CD4-positive, alpha-beta T cell treated with Interleukin-4 for 4 hours (primary cell): Measurements from ENCODE around the gene RANBP9.

ENCODE experiments used
- DNase-seq: peaks from one replicate; pipeline ENCODE4 v3.0.0-alpha.2; 2020

RANBP9 gene

GRCh38 chr6:13677878-13678254 is 33.8 kb downstream of the RANBP9 start:
- no peak for DNase-seq

- no peak for DNase-seq
Measured at GRCh38 chr6:13676551-13677156, 35.0 kb downstream of the RANBP9 start.

GRCh38 chr6:13674533-13675190 is 37.0 kb downstream of the RANBP9 start:
- DNase-seq, result no peak

DNA sequence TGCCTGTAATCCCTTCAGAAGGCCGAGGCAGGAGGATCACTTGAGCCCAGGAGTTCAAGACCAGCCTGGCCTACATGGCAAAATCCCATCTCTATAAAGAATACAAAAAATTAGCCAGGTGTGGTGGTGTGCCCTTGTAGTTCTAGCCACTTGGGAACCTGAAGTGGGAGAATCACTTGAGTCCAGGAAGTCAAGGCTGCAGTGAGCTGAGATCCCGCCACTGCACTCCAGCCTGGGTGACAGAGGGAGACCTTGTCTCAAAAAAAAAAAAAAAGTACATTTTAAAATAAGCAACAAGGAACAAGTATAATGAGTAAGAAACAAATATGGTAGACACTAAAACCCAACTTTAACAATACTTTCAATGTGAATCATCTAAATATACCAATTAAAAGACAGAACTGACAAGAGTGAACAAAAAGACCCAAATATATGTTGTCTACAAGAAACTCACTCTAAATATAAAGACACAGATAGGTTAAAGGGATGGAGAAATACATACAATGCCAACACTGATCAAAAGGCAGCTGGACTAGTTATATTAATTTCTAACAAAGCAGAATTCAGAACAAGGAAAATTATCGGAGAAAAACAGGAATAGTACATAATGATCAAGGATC is 37.7 kb downstream of the RANBP9 start:
- DNase-seq, result no peak

DNA sequence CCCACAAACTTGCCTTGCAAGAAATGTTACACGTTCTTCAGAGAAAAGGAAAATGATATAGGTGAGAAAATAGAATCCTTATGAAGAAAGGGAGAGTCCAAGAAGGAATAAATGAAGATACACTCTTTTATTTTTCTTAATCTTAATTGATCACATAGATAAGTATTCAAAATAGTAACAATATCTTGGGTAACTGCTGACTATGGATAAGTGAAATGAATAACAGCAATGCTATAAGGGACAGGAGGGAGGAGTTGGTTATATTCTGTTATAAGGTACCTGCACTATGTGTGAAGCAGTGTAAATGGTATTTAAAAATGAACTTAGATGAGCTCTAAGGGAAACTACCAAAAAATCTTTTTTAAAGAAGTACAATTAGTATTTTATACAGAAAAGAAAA is 38.3 kb downstream of the RANBP9 start:
- no peak for DNase-seq

- no peak for DNase-seq
Measured at GRCh38 chr6:13672904-13673303, 38.7 kb downstream of the RANBP9 start.

DNA sequence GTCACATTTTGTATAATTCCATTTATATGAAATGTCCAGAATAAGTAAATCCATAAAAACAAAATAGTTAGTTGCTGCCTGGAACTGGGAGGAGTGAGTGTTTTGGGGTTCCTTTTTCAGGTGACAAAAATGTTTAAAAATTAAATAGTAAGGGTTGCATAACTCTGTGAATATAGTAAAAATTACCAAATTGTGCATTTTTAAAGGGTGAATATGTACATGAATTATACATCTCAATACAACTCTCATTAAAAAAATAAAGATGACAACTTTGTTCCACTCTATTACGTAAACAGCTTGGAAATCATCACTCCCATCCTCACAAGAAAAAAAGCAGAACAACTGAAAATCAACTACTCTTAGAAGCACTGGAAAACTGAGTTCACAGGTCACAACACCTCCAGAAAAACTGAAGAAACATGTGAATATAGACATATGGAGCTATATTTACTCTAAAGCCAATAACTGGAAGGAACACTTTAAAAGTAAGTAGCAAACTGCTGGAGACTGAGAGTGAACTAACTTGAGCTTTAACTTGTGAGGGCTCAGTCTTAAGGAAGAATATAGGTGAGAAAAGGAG is 40.0 kb downstream of the RANBP9 start:
- no peak for DNase-seq

- no peak for DNase-seq
Measured at GRCh38 chr6:13669476-13669875, 42.2 kb downstream of the RANBP9 start.

- peak; percentile 54 for DNase-seq
Measured at GRCh38 chr6:13668291-13668928, 43.2 kb downstream of the RANBP9 start.

DNA sequence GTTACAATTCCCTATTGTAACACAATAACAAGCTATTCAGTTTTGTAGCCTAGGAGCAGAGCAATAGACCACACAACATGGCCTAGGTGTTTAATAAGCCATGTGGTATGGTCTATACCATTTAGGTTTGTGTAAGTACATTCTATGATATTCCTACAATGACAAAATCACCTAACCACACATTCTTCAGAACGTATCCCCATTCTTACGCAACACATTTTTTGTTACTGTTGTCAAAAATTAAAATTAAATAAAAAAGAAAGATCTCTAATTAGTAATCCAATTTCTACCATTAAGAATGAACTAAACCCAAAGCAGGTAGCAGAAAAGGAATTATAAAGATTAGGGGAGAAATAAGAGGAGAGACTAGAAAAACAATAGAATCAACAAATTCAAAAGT is 44.0 kb downstream of the RANBP9 start:
- no peak for DNase-seq

- DNase-seq, result peak; percentile 77
Measured at GRCh38 chr6:13666194-13667105, 45.2 kb downstream of the RANBP9 start.

GRCh38 chr6:13664703-13665352 is 46.8 kb downstream of the RANBP9 start:
- no peak for DNase-seq

- DNase-seq, result no peak
Measured at GRCh38 chr6:13663986-13664385, 47.6 kb downstream of the RANBP9 start.

DNA sequence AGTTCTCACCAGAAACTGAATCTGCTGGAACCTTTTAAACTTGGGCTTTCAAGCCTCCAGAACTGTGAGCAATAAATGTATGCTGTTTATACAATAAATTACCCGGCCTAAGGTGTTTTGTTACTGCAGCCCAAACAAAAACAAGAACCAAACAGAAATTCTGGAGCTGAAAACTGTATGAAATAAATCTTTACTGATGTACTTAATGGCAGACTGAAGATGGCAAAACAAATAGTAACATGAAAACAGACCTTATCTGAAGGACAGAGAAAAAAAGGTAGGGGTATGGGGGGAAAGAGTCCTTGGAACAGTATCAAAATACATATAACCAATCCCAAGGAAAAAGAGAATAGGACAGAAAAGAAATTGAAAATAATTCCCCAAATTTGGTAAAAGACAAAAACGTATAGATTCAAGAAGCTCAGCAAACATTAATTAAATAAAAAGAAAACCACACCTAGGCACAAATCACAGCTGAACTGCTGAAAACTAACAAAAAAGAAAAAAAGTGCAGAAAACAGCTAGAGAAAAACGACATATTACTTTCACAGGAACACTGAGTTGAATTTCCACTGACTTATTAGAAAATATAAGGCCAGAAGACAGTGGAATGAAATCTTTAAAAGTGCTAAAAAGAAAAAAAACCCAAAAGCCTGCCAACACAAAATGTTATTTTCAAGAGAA is 48.8 kb downstream of the RANBP9 start:
- DNase-seq, result no peak

GRCh38 chr6:13661647-13662046 is 50.0 kb downstream of the RANBP9 start:
- no peak for DNase-seq

- no peak for DNase-seq
Measured at GRCh38 chr6:13660893-13661292, 50.7 kb downstream of the RANBP9 start.

- no peak for DNase-seq
Measured at GRCh38 chr6:13660273-13660672, 51.4 kb downstream of the RANBP9 start.

DNA sequence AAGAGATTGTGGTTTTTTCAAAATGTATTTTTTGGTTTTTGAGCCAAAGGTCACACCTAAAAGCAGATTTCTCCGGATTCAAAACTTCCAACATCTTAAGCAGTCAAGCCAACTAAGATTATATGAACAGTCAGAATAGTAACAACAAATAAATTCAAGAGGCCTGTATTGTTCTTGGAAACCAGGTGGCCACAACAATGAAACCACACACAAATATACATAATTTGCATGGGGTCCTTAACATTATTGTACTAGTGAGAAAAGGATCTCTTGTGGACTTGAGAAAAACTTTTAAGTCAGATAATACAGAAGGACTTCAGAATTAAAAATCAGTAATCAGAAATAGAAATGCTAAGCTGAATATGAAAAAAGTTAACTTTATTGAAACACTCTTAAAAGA is 55.9 kb downstream of the RANBP9 start:
- DNase-seq, result no peak

DNA sequence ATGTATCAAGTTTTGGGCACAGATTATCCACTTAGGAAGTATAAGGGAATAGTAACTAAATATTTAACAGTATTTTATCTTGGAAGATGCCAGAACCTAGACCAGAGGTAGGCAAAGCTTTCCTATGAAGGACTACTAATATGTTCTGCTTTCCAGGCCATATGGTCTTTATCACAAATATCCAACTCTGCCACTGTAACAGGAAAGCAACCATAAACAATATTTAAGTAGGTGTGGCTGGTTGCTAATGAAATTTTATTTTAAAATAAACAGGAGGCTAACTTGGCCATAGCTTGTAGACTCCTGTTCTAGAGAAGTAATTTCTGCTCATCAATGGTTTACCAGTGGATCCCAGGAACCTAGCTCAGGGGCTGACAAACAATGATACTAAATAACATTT is 57.1 kb downstream of the RANBP9 start:
- no peak for DNase-seq

- no peak for DNase-seq
Measured at GRCh38 chr6:13653296-13653695, 58.3 kb downstream of the RANBP9 start.

DNA sequence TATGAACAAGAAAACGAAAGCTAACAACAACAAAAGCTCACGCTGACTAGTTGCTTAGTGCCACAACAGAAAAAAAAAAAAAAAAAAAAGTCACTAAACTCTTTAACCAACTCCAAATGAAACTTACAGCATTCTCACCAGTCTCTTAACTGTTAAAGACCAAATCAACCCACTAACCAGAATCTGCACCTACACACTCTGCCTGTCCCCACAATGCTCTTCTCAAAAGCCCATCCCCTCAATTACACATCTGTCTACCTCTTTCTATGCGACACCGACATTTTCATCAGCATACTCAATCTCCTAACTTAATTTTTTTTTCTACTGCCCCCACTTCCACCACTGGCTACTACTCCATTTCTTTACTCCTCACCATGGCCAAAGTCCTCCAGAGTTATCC is 62.2 kb downstream of the RANBP9 start:
- no peak for DNase-seq
